Measurements from ENCODE around the gene CTNS.

- TF ChIP-seq EZH2phosphoT487 (IDR thresholded peaks at IDR 0.05; ENCODE audit: low read depth, severe bottlenecking, unreplicated experiment) (no peak), CTCF (IDR thresholded peaks at IDR 0.05; ENCODE audit: poor library complexity) (no peak), EZH2 (IDR thresholded peaks at IDR 0.05; ENCODE audit: borderline replicate concordance) (no peak)
These were observed 43.2 kb upstream of the CTNS start for GRCh38 chr17:3593384-3593783.
